HCT116 (cell line): ENCODE data around the gene LASP1NB.

Source experiments
- ATAC-seq: fragments of 200-7000 bp; cut with Tn5 transposase; 2 replicates; pipeline ENCODE4 v1.9.1; 2020; ENCODE audit warnings: mild to moderate bottlenecking, moderate library complexity
- BruUV-seq: library from RNA; stranded (reverse); fragments of 400-500 nt; replicated peaks from 2 replicates; lab custom pipeline; 2021; lab: Mats Ljungman, UMichigan
- CTCF ChIA-PET: fragments of 300-600 bp; sonication (Branson Sonifier 250); formaldehyde crosslinking; loops from one replicate; lab custom pipeline; 2021; ENCODE audit warnings: antibody characterized with exemption; lab: Charles Lee
- POLR2A ChIA-PET: fragments of 300-600, 350-600 bp; sonication (Branson Sonifier 250); formaldehyde crosslinking; loops from one replicate; lab custom pipeline; 2021; ENCODE audit warnings: antibody characterized with exemption; lab: Charles Lee
- RAD21 ChIA-PET, 2 experiments: fragments of 300-600 bp; sonication (Branson Sonifier 250); formaldehyde crosslinking; loops; one replicate each; lab custom pipeline; 2023; ENCODE audit warnings: low total read pairs in 2 of 2; ENCODE audit not compliant: uncharacterized antibody in 2 of 2, unreplicated experiment in 2 of 2, low non-redundant PET in 1 of 2; lab: Charles Lee
- DNase-seq: peaks from one replicate; pipeline ENCODE4 v3.0.0-alpha.2; 2010; ENCODE audit warnings: low read depth, low spot score
- H2AFZ ChIP-seq: fragments of 200-600 bp; shearing (Covaris generic), sonication (generic); 2 replicates; pipeline ENCODE4 v1.6.1; 2017; ENCODE audit warnings: low read depth, mixed run types, mixed read lengths, antibody characterized with exemption, low read length; ENCODE audit not compliant: poor library complexity, severe bottlenecking
- H3K27ac ChIP-seq: 2 replicates; pipeline ENCODE4 v1.5.1; 2012; ENCODE audit warnings: low read depth, low read length
- H3K27me3 ChIP-seq: fragments of 200-600 bp; sonication (generic); 2 replicates; pipeline ENCODE4 v1.6.1; 2016; ENCODE audit warnings: mixed run types, low read length, mixed read lengths; ENCODE audit not compliant: insufficient read depth
- H3K36me3 ChIP-seq, 2 experiments: fragments of 200-500 bp in 1 of 2; fragments of 200-600 bp in 1 of 2; sonication (Bioruptor generic) in 1 of 2; sonication (generic) in 1 of 2; 2 replicates each; pipeline versions ENCODE4 v1.5.1 to v1.6.1; 2014 to 2016; ENCODE audit warnings: low read length in 2 of 2, inconsistent platforms in 1 of 2, mixed read lengths in 1 of 2, mixed run types in 1 of 2; ENCODE audit not compliant: insufficient read depth in 2 of 2, control insufficient read depth in 1 of 2
- H3K4me1 ChIP-seq, 2 experiments: fragments of 200-600 bp in 1 of 2; sonication (generic) in 1 of 2; 2 replicates each; pipeline versions ENCODE4 v1.5.1 to v1.6.1; 2012 to 2017; ENCODE audit warnings: low read length in 2 of 2, inconsistent platforms in 1 of 2, mild to moderate bottlenecking in 1 of 2, mixed read lengths in 1 of 2, mixed run types in 1 of 2, moderate library complexity in 1 of 2; ENCODE audit not compliant: insufficient read depth in 2 of 2, control insufficient read depth in 1 of 2
- H3K4me2 ChIP-seq: fragments of 200-600 bp; sonication (generic); 2 replicates; pipeline ENCODE4 v1.6.1; 2017; ENCODE audit warnings: mixed run types, low read length, mixed read lengths
- H3K4me3 ChIP-seq, 2 experiments: fragments of 200-600 bp in 1 of 2; sonication (generic) in 1 of 2; replicated peaks in 1 of 2; 2 replicates each; pipeline ENCODE4 v1.5.1; 2011 to 2016; ENCODE audit warnings: low read length in 2 of 2, control low read depth in 1 of 2, low read depth in 1 of 2, mild to moderate bottlenecking in 1 of 2, mixed read lengths in 1 of 2, mixed run types in 1 of 2
- H3K79me2 ChIP-seq: fragments of 200-600 bp; sonication (generic); 2 replicates; pipeline ENCODE4 v1.6.1; 2017; ENCODE audit warnings: mild to moderate bottlenecking, mixed run types, low read length, moderate library complexity, mixed read lengths; ENCODE audit not compliant: insufficient read depth
- H3K9ac ChIP-seq: fragments of 200-600 bp; sonication (generic); 2 replicates; pipeline ENCODE4 v1.6.1; 2016; ENCODE audit warnings: low read length, mixed read lengths
- H3K9me2 ChIP-seq: fragments of 200-600 bp; sonication (generic), shearing (Covaris generic); 2 replicates; pipeline ENCODE4 v1.6.1; 2017; ENCODE audit warnings: mixed run types, mild to moderate bottlenecking, moderate library complexity; ENCODE audit not compliant: insufficient read depth
- H3K9me3 ChIP-seq, 2 experiments: fragments of 200-500 bp in 1 of 2; fragments of 200-600 bp in 1 of 2; sonication (Bioruptor generic) in 1 of 2; sonication (generic) in 1 of 2; 2 replicates each; pipeline ENCODE4 v1.6.1; 2014 to 2017; ENCODE audit warnings: low read length in 2 of 2, mixed read lengths in 2 of 2, inconsistent platforms in 1 of 2, low read depth in 1 of 2, mild to moderate bottlenecking in 1 of 2, mixed run types in 1 of 2, moderate library complexity in 1 of 2; ENCODE audit not compliant: control insufficient read depth in 1 of 2, insufficient read depth in 1 of 2
- H4K20me1 ChIP-seq: fragments of 200-600 bp; sonication (generic), shearing (Covaris generic); 2 replicates; pipeline ENCODE4 v1.6.1; 2017; ENCODE audit warnings: mixed run types, mild to moderate bottlenecking, moderate library complexity; ENCODE audit not compliant: insufficient read depth
- ATF3 ChIP-seq: IDR thresholded peaks from 2 replicates; pipeline ENCODE4 v1.6.1; 2012
- ELF1 ChIP-seq: IDR thresholded peaks from 2 replicates; pipeline ENCODE4 v1.6.1; 2012; ENCODE audit warnings: low read depth, borderline replicate concordance
- EZH2phosphoT487 ChIP-seq: fragments of 200-600 bp; IDR thresholded peaks from 2 replicates; pipeline ENCODE4 v1.6.1; 2018; ENCODE audit warnings: antibody characterized with exemption, borderline replicate concordance
- JUND ChIP-seq: IDR thresholded peaks from 2 replicates; pipeline ENCODE4 v1.6.1; 2012
- POLR2A ChIP-seq: IDR thresholded peaks from 2 replicates; pipeline ENCODE4 v1.7.0; 2011; ENCODE audit warnings: borderline replicate concordance; ENCODE audit not compliant: insufficient read depth, insufficient read length; ENCODE audit errors: extremely low read depth
- RAD21 ChIP-seq: IDR thresholded peaks from 2 replicates; pipeline ENCODE4 v1.6.1; 2012; ENCODE audit warnings: low read depth, mild to moderate bottlenecking
- SP1 ChIP-seq: IDR thresholded peaks from 2 replicates; pipeline ENCODE4 v1.6.1; 2012; ENCODE audit warnings: low read depth
- YY1 ChIP-seq: IDR thresholded peaks from 2 replicates; pipeline ENCODE4 v1.6.1; 2011; ENCODE audit warnings: low read length, low read depth, moderate library complexity, mild to moderate bottlenecking; ENCODE audit not compliant: insufficient replicate concordance; ENCODE audit errors: extremely low read depth
- ZFX ChIP-seq: fragments of 450-650 bp; IDR thresholded peaks from 2 replicates; pipeline ENCODE4 v1.6.1; 2017
- intact Hi-C: fragments of 100-400 bp; cut with micrococcal nuclease; formaldehyde crosslinking; loops from 2 replicates; pipeline ENCODE4 v1.10.0; 2022
- TF ChIP-seq, protein P1 (sequence below): IDR thresholded peaks from 2 replicates; pipeline ENCODE4 v1.6.1; 2011; ENCODE audit warnings: mild to moderate bottlenecking, low read length, moderate library complexity; ENCODE audit not compliant: insufficient replicate concordance; ENCODE audit errors: extremely low read depth
- TF ChIP-seq, protein P2 (sequence below), 3 experiments: fragments of 200-600 bp in 1 of 3; sonication (generic) in 1 of 3; IDR thresholded peaks in 2 of 3; conservative IDR thresholded peaks in 1 of 3; 2 replicates each; pipeline ENCODE4 v1.5.1; 2012 to 2017; ENCODE audit warnings: low read depth in 2 of 3, low read length in 2 of 3, antibody characterized with exemption in 1 of 3, borderline replicate concordance in 1 of 3, control low read depth in 1 of 3, mild to moderate bottlenecking in 1 of 3, mixed read lengths in 1 of 3, mixed run types in 1 of 3, moderate library complexity in 1 of 3; ENCODE audit not compliant: insufficient read depth in 1 of 3

LASP1NB gene

GRCh38 chr17:38961413-38961812, 36.0 kb downstream of the LASP1NB start:
- no TSS peak for BruUV-seq
- H3K27me3 ChIP-seq, result no peaks in the 10 kb centered on the region
- RAD21 ChIA-PET, result no interaction called here
- DNase-seq, result no peak
- H2AFZ ChIP-seq, result no peak overlapping the region
- H3K4me1 ChIP-seq, result peaks cover 0 to 17% of the 10 kb centered on the region in 2 experiments; a peak in 2 of 4 replicates
- H4K20me1 ChIP-seq, result no peaks in the 10 kb centered on the region
- no peaks in the 10 kb centered on the region for H3K9me3 ChIP-seq
- no peak for ATAC-seq
- no peak overlapping the region for H3K27ac ChIP-seq
- no peak overlapping the region for H3K9ac ChIP-seq
- no peaks in the 10 kb centered on the region for H3K36me3 ChIP-seq
- no peak overlapping the region for H3K4me3 ChIP-seq
- no peak overlapping the region for H3K4me2 ChIP-seq
- TF ChIP-seq ELF1 (no peak), SP1 (no peak), YY1 (no peak), JUND (no peak), EZH2phosphoT487 (no peak), ZFX (no peak), POLR2A (no peak), ATF3 (no peak), RAD21 (no peak)
- TF ChIP-seq, protein P1, sequence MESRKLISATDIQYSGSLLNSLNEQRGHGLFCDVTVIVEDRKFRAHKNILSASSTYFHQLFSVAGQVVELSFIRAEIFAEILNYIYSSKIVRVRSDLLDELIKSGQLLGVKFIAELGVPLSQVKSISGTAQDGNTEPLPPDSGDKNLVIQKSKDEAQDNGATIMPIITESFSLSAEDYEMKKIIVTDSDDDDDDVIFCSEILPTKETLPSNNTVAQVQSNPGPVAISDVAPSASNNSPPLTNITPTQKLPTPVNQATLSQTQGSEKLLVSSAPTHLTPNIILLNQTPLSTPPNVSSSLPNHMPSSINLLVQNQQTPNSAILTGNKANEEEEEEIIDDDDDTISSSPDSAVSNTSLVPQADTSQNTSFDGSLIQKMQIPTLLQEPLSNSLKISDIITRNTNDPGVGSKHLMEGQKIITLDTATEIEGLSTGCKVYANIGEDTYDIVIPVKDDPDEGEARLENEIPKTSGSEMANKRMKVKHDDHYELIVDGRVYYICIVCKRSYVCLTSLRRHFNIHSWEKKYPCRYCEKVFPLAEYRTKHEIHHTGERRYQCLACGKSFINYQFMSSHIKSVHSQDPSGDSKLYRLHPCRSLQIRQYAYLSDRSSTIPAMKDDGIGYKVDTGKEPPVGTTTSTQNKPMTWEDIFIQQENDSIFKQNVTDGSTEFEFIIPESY, result no peak
- TF ChIP-seq, protein P2, sequence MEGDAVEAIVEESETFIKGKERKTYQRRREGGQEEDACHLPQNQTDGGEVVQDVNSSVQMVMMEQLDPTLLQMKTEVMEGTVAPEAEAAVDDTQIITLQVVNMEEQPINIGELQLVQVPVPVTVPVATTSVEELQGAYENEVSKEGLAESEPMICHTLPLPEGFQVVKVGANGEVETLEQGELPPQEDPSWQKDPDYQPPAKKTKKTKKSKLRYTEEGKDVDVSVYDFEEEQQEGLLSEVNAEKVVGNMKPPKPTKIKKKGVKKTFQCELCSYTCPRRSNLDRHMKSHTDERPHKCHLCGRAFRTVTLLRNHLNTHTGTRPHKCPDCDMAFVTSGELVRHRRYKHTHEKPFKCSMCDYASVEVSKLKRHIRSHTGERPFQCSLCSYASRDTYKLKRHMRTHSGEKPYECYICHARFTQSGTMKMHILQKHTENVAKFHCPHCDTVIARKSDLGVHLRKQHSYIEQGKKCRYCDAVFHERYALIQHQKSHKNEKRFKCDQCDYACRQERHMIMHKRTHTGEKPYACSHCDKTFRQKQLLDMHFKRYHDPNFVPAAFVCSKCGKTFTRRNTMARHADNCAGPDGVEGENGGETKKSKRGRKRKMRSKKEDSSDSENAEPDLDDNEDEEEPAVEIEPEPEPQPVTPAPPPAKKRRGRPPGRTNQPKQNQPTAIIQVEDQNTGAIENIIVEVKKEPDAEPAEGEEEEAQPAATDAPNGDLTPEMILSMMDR (IDR thresholded peaks at IDR 0.05 in 2 of 3, conservative IDR thresholded peaks at IDR 0.05 in 1 of 3; ENCODE audit: borderline replicate concordance in 1 of 3, insufficient read depth in 1 of 3, low read depth in 2 of 3, low read length in 2 of 3), result no peak
- TF ChIP-seq, all 23 proteins: peak for 0
- Histone ChIP-seq H3K79me2 (no peaks in the 10 kb centered on the region), H3K9me2 (no peaks in the 10 kb centered on the region)
- ChIA-PET POLR2A (no interaction called here), CTCF (no interaction called here)
- intact Hi-C loops, result no loop called here
